GM18508 (cell line): ENCODE measurements around the gene TRIOBP.
"Not testable (repeated sequence)": the region's sequence is repeated elsewhere in the genome, so short reads cannot be mapped to it uniquely, and the experiment has no call there.

Source experiments
- ATAC-seq: cut with Tn5 transposase; IDR thresholded peaks from one replicate; pipeline ENCODE4 v1.9.1; 2021; ENCODE audit warnings: moderate number of reproducible peaks; ENCODE audit not compliant: insufficient read depth, unreplicated experiment

The TRIOBP gene

DNA sequence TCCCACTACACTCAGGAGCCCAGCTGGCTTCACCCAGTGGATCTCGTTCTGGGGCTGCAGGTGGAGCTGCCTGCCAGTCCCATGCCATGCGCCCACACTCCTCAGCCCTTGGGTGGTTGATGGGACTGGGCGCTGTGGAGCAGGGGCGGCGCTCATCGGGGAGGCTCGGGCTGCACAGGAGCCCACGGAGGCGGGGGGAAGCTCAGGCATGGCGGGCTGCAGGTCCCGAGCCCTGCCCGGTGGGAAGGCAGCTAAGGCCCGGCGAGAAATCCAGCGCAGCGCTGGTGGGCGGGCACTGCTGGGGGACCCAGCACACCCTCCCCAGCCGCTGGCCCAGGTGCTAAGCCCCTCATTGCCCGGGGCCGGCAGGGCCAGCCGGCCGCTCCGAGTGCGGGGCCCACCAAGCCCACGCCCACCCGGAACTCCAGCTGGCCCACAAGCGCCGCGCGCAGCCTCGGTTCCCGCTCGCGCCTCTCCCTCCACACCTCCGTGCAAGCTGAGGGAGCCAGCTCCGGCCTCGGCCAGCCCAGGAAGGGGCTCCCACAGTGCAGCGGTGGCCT is 21.0 kb downstream of the TRIOBP start:
- ATAC-seq = not testable (repeated sequence)

- no peak for ATAC-seq
These were observed 28.8 kb downstream of the TRIOBP start for GRCh38 chr22:37725551-37726240.

DNA sequence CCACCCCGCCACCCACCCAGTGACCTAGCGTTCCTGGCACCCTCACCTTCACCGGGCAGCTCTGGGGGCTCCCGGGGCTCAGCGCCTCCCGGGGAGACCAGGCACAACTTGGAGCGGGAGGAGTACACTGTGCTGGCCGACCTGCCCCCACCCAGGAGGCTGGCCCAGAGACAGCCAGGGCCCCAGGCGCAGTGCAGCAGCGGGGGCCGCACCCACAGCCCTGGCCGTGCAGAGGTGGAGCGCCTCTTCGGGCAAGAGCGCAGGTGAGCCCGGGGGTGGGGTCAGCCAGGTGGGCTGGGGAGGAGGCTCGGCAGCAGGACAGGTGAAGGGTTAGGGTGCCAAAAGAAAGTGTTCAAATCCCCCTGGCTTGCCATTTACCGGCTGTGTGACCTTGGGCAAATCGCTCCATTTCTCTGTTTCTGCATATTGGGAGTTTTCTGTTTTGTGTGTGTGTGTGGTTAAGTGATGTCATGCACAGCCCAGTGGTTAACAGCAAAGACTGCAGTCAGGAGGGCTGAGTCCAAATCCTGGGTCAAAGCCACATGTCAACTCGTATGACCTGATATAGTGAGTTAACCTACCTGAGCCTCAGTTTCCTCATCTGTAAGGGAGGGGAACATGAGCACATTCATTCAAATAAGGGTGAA is 29.5 kb downstream of the TRIOBP start:
- no peak for ATAC-seq

DNA sequence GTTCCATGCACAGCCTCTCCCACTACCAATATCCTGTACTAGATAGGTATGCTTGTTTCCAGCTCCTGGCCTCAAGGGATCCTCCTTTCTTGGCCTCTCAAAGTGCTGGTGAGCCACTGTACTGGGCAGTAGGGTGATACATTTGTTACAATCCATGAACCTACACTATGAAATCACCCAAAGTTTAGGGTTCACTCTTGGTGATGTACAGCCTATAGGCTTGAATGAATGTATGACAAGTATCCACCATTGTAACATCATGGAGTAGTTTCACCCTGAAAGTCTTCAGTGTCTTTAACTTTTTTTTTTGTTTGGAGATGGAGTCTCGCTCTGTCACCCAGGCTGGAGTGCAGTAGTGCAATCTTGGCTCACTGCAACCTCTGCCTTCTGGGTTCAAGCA is 31.8 kb downstream of the TRIOBP start:
- no peak for ATAC-seq

- ATAC-seq = no peak
These were observed 35.1 kb downstream of the TRIOBP start for GRCh38 chr22:37731804-37732471.

DNA sequence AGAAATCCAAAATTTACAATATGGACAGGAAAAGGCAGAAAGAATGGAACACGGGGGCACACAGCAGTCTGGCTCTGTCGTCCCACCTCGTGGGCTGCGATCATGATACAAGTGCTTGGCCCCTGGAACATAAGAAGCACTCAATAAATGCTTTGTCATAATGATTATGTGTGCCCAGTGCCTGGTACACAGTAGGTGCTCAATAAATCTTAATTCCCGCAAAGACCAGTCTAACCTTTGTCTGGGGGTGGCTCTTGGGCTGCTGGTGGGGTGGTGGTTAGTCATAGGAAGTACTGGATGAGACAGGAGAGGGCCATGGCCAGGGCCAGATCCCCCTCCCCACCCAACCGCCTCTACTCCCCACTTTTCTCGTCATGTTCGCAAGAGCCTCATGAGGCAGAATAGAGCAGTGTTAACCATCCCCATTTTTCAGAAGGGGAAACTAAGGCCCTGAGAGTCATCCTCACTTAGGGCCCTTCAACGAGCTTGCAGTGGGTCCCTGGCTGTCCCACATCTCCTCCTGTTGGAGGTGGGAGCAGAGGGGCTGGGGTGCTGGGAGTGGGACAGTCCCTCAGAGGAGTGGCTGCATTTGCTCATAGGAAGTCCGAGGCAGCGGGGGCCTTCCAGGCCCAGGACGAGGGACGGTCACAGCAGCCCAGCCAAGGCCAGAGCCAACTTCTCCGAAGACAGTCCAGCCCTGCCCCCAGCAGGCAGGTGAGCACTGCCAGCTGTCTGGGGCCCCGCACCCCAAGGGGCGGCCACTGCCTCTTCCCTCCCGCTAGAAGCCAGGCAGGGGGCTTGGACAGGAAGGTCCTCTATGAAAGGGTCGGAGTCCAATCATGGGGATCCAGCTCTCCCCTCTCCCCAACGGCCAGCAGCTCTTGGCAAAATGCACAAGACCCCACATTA is 36.1 kb downstream of the TRIOBP start:
- no peak for ATAC-seq

GRCh38 chr22:37733625-37734401 is 37.0 kb downstream of the TRIOBP start:
- ATAC-seq = no peak

GRCh38 chr22:37734402-37734700 is 37.5 kb downstream of the TRIOBP start:
- ATAC-seq = no peak

DNA sequence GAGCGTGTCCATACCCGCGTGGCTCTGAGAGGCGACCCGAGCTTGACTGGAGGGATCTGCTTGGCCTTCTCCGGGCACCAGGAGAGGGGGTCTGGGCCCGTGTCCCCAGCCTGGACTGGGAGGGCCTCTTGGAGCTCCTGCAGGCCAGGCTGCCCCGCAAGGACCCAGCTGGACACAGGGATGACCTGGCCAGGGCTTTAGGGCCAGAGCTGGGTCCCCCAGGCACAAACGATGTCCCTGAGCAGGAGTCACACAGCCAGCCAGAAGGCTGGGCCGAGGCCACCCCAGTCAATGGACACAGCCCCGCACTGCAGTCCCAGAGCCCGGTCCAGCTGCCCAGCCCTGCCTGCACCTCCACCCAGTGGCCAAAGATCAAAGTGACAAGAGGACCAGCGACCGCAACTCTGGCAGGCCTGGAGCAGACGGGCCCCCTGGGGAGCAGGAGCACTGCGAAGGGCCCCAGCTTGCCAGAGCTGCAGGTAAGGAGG is 38.2 kb downstream of the TRIOBP start:
- ATAC-seq = no peak

- no peak for ATAC-seq
These were observed 42.2 kb downstream of the TRIOBP start for GRCh38 chr22:37739035-37739434.

DNA sequence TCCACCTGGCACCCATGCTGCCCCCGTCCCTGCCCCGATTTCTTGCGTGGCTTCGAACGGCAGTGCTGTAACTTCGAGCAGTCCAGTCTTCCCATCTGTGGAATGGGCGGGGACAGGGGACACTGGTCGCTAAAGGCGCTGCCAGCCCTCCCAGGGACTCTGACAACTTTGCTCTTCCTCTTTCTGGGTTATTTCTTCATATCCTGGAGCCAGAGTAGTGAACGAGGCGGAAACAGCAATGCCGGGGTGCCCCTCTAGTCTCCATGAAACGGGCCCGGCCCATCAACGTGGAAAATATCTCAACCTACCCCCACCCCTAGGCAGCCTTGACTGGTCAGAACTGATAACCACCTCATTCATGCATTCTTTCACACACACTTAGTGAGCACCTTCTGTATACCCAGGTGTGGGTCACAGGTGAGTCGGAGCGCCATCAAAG is 42.8 kb downstream of the TRIOBP start:
- ATAC-seq = no peak

DNA sequence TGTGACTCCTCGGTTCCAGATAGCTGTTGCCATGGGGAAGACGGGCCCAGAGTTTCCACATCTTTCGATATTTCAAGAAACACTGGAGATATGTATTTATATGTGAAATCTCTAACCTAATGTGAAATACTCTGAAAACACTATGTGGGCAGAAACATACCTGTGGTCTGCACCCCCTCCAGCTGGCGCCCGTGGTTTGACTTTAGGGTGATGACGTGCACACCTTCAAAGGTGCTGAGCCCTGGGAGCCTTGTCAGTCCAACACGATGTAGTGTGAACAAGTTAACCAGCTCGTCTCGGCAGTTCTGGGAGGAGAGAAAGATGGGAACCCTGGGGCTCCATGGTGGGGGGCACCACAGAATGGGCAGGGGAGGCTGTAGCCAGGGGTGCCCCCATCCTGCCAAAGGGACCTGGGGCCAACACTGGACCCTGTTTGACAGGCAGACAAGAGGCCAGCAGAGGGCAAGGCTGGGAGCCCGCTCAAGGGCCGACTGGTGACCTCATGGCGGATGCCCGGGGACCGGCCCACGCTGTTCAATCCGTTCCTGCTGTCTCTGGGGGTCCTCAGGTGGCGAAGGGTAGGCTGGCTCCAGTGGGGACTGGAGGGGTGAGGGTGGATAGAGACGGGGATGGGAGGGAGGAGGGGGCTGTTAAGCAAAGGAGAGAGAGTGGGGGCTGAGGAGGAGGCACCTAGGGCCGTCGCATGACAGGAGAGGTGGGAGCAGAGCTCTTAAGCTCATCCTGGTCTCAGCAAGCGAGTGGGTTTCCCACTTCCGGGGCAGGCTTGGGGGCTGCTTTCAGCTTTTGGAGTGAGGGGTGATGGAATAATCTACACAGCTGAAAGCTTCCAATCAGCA is 43.8 kb downstream of the TRIOBP start:
- no peak for ATAC-seq

DNA sequence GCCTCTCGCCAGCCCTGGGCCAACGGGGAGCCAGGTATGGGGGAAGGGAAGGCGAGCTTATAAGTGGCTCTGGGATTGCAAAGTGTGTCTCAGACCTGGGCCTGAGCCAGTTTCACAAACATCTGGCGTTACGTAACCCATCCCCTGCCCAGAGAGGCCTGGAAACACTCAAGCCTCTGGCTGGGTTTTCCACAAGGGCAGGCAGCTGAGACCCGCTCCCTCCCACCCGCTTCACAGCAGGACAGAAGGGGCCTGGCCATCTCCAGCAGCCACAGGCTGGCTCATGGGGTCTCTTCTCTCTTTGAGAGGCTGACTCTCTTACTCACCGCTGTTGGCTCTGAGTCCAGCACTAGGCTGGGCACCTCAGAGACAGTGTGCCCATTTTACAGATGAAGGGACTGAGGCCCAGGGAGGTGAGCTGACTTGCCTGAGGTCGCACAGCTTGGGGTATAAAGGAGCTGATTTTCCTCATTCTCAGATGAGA is 44.5 kb downstream of the TRIOBP start:
- no peak for ATAC-seq

DNA sequence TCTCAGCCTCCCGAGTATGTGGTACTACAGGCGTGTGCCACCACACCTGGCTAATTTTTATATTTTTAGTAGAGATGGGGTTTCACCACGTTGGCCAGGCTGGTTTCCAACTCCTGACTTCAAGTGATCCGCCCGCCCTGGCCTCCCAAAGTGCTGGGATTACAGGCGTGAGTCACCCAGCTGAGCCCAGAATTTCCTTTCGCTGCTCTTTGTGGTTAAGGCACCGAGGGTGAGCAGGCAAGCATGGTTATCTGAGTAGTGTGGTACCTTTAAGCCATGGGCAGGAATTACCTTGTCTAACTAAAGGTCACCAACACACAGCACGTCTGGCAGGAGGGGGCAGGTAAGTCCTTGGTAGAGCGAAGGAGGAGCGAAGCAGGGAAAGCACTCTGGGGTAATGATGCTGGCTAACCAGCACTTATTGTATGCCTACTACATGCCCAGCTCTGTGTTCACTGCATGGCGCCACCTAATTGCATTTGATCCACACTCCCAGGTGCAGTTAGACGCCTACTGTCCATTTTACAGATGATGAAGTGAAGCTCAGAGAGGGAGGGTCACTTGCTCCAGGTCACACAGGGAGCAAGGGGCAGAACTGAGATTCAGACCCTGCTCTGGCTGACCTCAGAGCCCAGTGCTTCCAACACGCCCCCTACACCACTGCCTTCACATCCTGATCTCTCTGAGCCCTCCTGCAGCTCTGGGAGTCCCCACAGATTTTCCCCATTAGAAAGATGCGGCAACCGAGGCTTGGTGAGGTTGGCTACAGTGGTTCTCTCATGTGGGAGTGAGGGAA is 45.7 kb downstream of the TRIOBP start:
- no peak for ATAC-seq

DNA sequence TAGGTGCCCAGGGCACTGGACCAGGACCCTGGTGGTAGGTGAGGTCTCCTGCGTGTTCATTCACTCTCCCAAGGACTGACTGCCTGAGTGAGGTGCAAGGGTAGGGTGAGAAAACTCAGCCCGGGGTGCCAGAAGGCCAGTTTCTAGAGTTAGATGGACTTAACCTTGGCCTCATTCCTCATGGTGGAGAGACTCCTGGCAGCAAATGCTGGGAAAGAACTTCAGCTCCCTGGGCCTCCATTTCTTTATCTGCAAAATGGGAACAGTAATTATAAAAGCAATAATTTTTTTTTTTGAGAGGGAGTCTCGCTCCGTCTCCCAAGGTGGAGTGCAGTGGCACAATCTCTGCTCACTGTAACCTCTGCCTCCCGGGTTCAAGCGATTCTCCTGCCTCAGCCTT is 47.7 kb downstream of the TRIOBP start:
- ATAC-seq = no peak

GRCh38 chr22:37745548-37746365 is 48.9 kb downstream of the TRIOBP start:
- ATAC-seq = no peak
